Nephron progenitor cell (in vitro differentiated cells): ENCODE results near the gene RBMXL3.

Source experiments
- DNase-seq: peaks from one replicate; pipeline ENCODE4 v3.0.0; 2021
- H3K27ac Mint-ChIP-seq: 2 replicates; pipeline ENCODE4 v1.8.0; 2021; ENCODE audit warnings: mild to moderate bottlenecking, moderate library complexity, mixed read lengths
- H3K27me3 Mint-ChIP-seq: 2 replicates; pipeline ENCODE4 v1.8.0; 2021; ENCODE audit warnings: mild to moderate bottlenecking, low read depth, mixed read lengths; ENCODE audit not compliant: poor library complexity
- H3K36me3 Mint-ChIP-seq: 2 replicates; pipeline ENCODE4 v1.8.0; 2021; ENCODE audit warnings: low read depth, mixed read lengths
- H3K4me1 Mint-ChIP-seq: 2 replicates; pipeline ENCODE4 v1.8.0; 2021; ENCODE audit warnings: mixed read lengths
- H3K4me3 Mint-ChIP-seq: 2 replicates; pipeline ENCODE4 v1.8.0; 2021; ENCODE audit warnings: mild to moderate bottlenecking, moderate library complexity, mixed read lengths
- H3K9me3 Mint-ChIP-seq: 2 replicates; pipeline ENCODE4 v1.8.0; 2021; ENCODE audit warnings: mild to moderate bottlenecking, moderate library complexity, mixed read lengths
- TF ChIP-seq, protein P1 (sequence below): fragments of 200-600 bp; sonication (generic); IDR thresholded peaks from 2 replicates; pipeline ENCODE4 v1.5.0; 2021; ENCODE audit warnings: antibody characterized with exemption

RBMXL3 gene

DNA sequence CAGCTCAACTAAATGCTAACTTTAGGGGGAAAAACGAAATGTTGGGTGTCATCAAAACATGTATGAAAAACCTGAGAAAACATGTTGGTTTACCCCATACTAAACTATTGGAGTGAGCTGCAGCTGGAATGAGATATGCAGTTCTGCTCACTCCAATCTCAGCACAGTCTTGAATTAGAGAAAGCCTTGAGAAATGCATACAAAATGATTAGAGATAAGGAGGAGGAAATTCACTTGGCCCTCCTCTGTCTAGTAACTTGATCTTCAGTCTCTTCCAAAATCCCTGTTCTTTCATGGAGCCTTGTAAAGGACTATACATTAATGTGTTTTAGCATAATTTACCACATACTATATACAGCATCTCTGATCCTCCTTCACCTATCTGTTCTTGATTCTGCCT is 47.8 kb downstream of the RBMXL3 start:
- H3K4me3 Mint-ChIP-seq, result no peak overlapping the region
- peaks cover 42% of the 10 kb centered on the region for H3K4me1 Mint-ChIP-seq
- H3K36me3 Mint-ChIP-seq, result no peaks in the 10 kb centered on the region
- TF ChIP-seq, protein P1, sequence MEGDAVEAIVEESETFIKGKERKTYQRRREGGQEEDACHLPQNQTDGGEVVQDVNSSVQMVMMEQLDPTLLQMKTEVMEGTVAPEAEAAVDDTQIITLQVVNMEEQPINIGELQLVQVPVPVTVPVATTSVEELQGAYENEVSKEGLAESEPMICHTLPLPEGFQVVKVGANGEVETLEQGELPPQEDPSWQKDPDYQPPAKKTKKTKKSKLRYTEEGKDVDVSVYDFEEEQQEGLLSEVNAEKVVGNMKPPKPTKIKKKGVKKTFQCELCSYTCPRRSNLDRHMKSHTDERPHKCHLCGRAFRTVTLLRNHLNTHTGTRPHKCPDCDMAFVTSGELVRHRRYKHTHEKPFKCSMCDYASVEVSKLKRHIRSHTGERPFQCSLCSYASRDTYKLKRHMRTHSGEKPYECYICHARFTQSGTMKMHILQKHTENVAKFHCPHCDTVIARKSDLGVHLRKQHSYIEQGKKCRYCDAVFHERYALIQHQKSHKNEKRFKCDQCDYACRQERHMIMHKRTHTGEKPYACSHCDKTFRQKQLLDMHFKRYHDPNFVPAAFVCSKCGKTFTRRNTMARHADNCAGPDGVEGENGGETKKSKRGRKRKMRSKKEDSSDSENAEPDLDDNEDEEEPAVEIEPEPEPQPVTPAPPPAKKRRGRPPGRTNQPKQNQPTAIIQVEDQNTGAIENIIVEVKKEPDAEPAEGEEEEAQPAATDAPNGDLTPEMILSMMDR, result no peak
- H3K27me3 Mint-ChIP-seq, result no peaks in the 10 kb centered on the region
- no peak overlapping the region for H3K27ac Mint-ChIP-seq
- DNase-seq, result no peak
- no peaks in the 10 kb centered on the region for H3K9me3 Mint-ChIP-seq
